HG02759 (cell line): ENCODE results near the gene MTX2.
"Not testable (repeated sequence)": the region's sequence is repeated elsewhere in the genome, so short reads cannot be mapped to it uniquely, and the experiment has no call there.

Experiments used
- ATAC-seq: cut with Tn5 transposase; IDR thresholded peaks from one replicate; pipeline ENCODE4 v1.9.1; 2021; ENCODE audit warnings: mild to moderate bottlenecking, moderate library complexity; ENCODE audit not compliant: unreplicated experiment

MTX2 gene

GRCh38 chr2:176370467-176371171 lies 101.4 kb downstream of the MTX2 start:
- ATAC-seq: no peak

- not testable (repeated sequence) for ATAC-seq
Measured at GRCh38 chr2:176373155-176373554, 103.9 kb downstream of the MTX2 start.

- ATAC-seq: no peak
Measured at GRCh38 chr2:176378323-176378722, 109.1 kb downstream of the MTX2 start.

- no peak for ATAC-seq
Measured at GRCh38 chr2:176380341-176380740, 111.1 kb downstream of the MTX2 start.

- ATAC-seq: no peak
Measured at GRCh38 chr2:176383100-176383499, 113.9 kb downstream of the MTX2 start.

GRCh38 chr2:176383836-176384442 lies 114.7 kb downstream of the MTX2 start:
- no peak for ATAC-seq

GRCh38 chr2:176385219-176385759 lies 116.0 kb downstream of the MTX2 start:
- ATAC-seq: no peak

GRCh38 chr2:176385838-176386237 lies 116.6 kb downstream of the MTX2 start:
- no peak for ATAC-seq
